HG02870 (cell line): ENCODE data around the gene ATXN7L1.

ENCODE experiments used
- ATAC-seq: cut with Tn5 transposase; IDR thresholded peaks from one replicate; pipeline ENCODE4 v1.9.1; 2021; ENCODE audit warnings: mild to moderate bottlenecking, moderate library complexity; ENCODE audit not compliant: unreplicated experiment

The ATXN7L1 gene

GRCh38 chr7:105830405-105831301 lies 45.7 kb downstream of the ATXN7L1 start:
- ATAC-seq: no peak

GRCh38 chr7:105829681-105830322 lies 46.6 kb downstream of the ATXN7L1 start:
- no peak for ATAC-seq

GRCh38 chr7:105828141-105828540 lies 48.3 kb downstream of the ATXN7L1 start:
- ATAC-seq: no peak

GRCh38 chr7:105827151-105827875 lies 49.1 kb downstream of the ATXN7L1 start:
- ATAC-seq: no peak

GRCh38 chr7:105826143-105826542 lies 50.3 kb downstream of the ATXN7L1 start:
- ATAC-seq: no peak

GRCh38 chr7:105825371-105825770 lies 51.0 kb downstream of the ATXN7L1 start:
- no peak for ATAC-seq

- ATAC-seq: no peak
Observed at GRCh38 chr7:105822806-105823205, 53.6 kb downstream of the ATXN7L1 start.

- no peak for ATAC-seq
Observed at GRCh38 chr7:105821527-105821926, 54.9 kb downstream of the ATXN7L1 start.

GRCh38 chr7:105820363-105821066 lies 55.9 kb downstream of the ATXN7L1 start:
- no peak for ATAC-seq

GRCh38 chr7:105819559-105819958 lies 56.8 kb downstream of the ATXN7L1 start:
- ATAC-seq: no peak

- ATAC-seq: no peak
Observed at GRCh38 chr7:105816954-105817615, 59.3 kb downstream of the ATXN7L1 start.

GRCh38 chr7:105816266-105816843 lies 60.0 kb downstream of the ATXN7L1 start:
- ATAC-seq: no peak

GRCh38 chr7:105815576-105815975 lies 60.8 kb downstream of the ATXN7L1 start:
- no peak for ATAC-seq

GRCh38 chr7:105814481-105814880 lies 61.9 kb downstream of the ATXN7L1 start:
- no peak for ATAC-seq

GRCh38 chr7:105811189-105811847 lies 65.1 kb downstream of the ATXN7L1 start:
- ATAC-seq: no peak

GRCh38 chr7:105810556-105810955 lies 65.8 kb downstream of the ATXN7L1 start:
- no peak for ATAC-seq

GRCh38 chr7:105808703-105809590 lies 67.5 kb downstream of the ATXN7L1 start:
- peak; percentile 97 for ATAC-seq

GRCh38 chr7:105808209-105808608 lies 68.2 kb downstream of the ATXN7L1 start:
- no peak for ATAC-seq

GRCh38 chr7:105807448-105807762 lies 69.0 kb downstream of the ATXN7L1 start:
- no peak for ATAC-seq
